IMR-90 (cell line): ENCODE measurements around the gene MYPOP. TPM values are rescaled to one million over a fixed set of nuclear protein-coding genes. Genes with fewer than 3 reads are reported as not detected.

Source experiments
- ATAC-seq: fragments of 200-7000 bp; cut with Tn5 transposase; 2 replicates; pipeline ENCODE4 v1.9.1; 2020; ENCODE audit warnings: low read depth, mild to moderate bottlenecking, moderate library complexity
- BruUV-seq: library from RNA; stranded (reverse); fragments of 400-500 nt; replicated peaks from 2 replicates; lab custom pipeline; 2021; lab: Mats Ljungman, UMichigan
- CTCF ChIA-PET: fragments of 300-600 bp; formaldehyde crosslinking; extraction: SDS; loops from one replicate; lab custom pipeline; 2021; ENCODE audit warnings: antibody characterized with exemption; lab: Yijun Ruan, JAX
- POLR2A ChIA-PET: fragments of 300-600 bp; sonication (Branson Sonifier 250); formaldehyde crosslinking; loops from one replicate; lab custom pipeline; 2022; ENCODE audit warnings: antibody characterized with exemption; ENCODE audit not compliant: unreplicated experiment; lab: Charles Lee
- DNase-seq: peaks from one replicate; pipeline ENCODE4 v3.0.0; 2013
- H2AFZ ChIP-seq: replicated peaks from 2 replicates; pipeline ENCODE3; 2013; ENCODE audit warnings: low read length, mild to moderate bottlenecking; ENCODE audit not compliant: poor library complexity
- H2AK5ac ChIP-seq: 2 replicates; pipeline ENCODE4 v1.6.1; 2013; ENCODE audit warnings: low read depth, low read length, inconsistent platforms
- H2AK9ac ChIP-seq: replicated peaks from 2 replicates; pipeline ENCODE3; 2013; ENCODE audit warnings: mild to moderate bottlenecking, low read depth, low read length, moderate library complexity; ENCODE audit not compliant: poor library complexity
- H2BK120ac ChIP-seq: 2 replicates; pipeline ENCODE4 v1.6.1; 2013; ENCODE audit warnings: low read depth, low read length, inconsistent platforms
- H2BK15ac ChIP-seq: 3 replicates; pipeline ENCODE4 v1.6.1; 2013; ENCODE audit warnings: low read depth, low read length, inconsistent platforms
- H2BK20ac ChIP-seq: 2 replicates; pipeline ENCODE4 v1.6.1; 2013; ENCODE audit warnings: low read depth, mild to moderate bottlenecking, inconsistent platforms, low read length, moderate library complexity
- H2BK5ac ChIP-seq: 2 replicates; pipeline ENCODE4 v1.6.1; 2013; ENCODE audit warnings: mild to moderate bottlenecking, low read depth, low read length, inconsistent platforms; ENCODE audit not compliant: poor library complexity, severe bottlenecking
- H3K14ac ChIP-seq: replicated peaks from 2 replicates; pipeline ENCODE4 v1.6.1; 2013; ENCODE audit warnings: low read depth, low read length, inconsistent platforms
- H3K18ac ChIP-seq: 2 replicates; pipeline ENCODE4 v1.6.1; 2013; ENCODE audit warnings: low read depth, low read length, control low read depth
- H3K23ac ChIP-seq: 2 replicates; pipeline ENCODE4 v1.6.1; 2013; ENCODE audit warnings: low read depth, low read length, inconsistent platforms
- H3K27ac ChIP-seq: 2 replicates; pipeline ENCODE4 v1.5.1; 2013; ENCODE audit warnings: mild to moderate bottlenecking, control low read depth, low read length; ENCODE audit not compliant: insufficient read depth
- H3K27me3 ChIP-seq: 2 replicates; pipeline ENCODE4 v1.6.1; 2013; ENCODE audit warnings: low read length; ENCODE audit not compliant: control insufficient read depth, insufficient read depth
- H3K36me3 ChIP-seq: 2 replicates; pipeline ENCODE4 v1.6.1; 2013; ENCODE audit warnings: low read length, mixed read lengths; ENCODE audit not compliant: control insufficient read depth, insufficient read depth
- H3K4ac ChIP-seq: 2 replicates; pipeline ENCODE4 v1.6.1; 2013; ENCODE audit warnings: low read depth, low read length, inconsistent platforms
- H3K4me1 ChIP-seq: 2 replicates; pipeline ENCODE4 v1.6.1; 2013; ENCODE audit warnings: low read length, mixed read lengths; ENCODE audit not compliant: control insufficient read depth, insufficient read depth
- H3K4me2 ChIP-seq: 2 replicates; pipeline ENCODE4 v1.6.1; 2013; ENCODE audit warnings: low read depth, mild to moderate bottlenecking, control low read depth, low read length, moderate library complexity
- H3K4me3 ChIP-seq: 2 replicates; pipeline ENCODE4 v1.5.1; 2013; ENCODE audit warnings: low read depth, mild to moderate bottlenecking, control low read depth, low read length, moderate library complexity; ENCODE audit not compliant: insufficient read depth
- H3K56ac ChIP-seq: 2 replicates; pipeline ENCODE4 v1.6.1; 2013; ENCODE audit warnings: low read length, inconsistent platforms; ENCODE audit not compliant: insufficient read depth; ENCODE audit errors: extremely low read depth
- H3K79me1 ChIP-seq, 2 experiments: 2 replicates each; pipeline ENCODE4 v1.6.1; 2013; ENCODE audit warnings: low read length in 2 of 2, inconsistent platforms in 1 of 2, low read depth in 1 of 2
- H3K9ac ChIP-seq: 2 replicates; pipeline ENCODE4 v1.6.1; 2013; ENCODE audit warnings: low read depth, low read length, control low read depth
- H3K9me1 ChIP-seq: 2 replicates; pipeline ENCODE4 v1.6.1; 2013; ENCODE audit warnings: low read length, inconsistent platforms; ENCODE audit not compliant: insufficient read depth
- H3K9me3 ChIP-seq: 2 replicates; pipeline ENCODE4 v1.6.1; 2013; ENCODE audit warnings: low read length; ENCODE audit not compliant: control insufficient read depth, insufficient read depth
- H4K20me1 ChIP-seq: 2 replicates; pipeline ENCODE4 v1.6.1; 2013; ENCODE audit warnings: low read length, inconsistent platforms; ENCODE audit not compliant: insufficient read depth
- H4K5ac ChIP-seq: 2 replicates; pipeline ENCODE4 v1.6.1; 2013; ENCODE audit warnings: mild to moderate bottlenecking, low read depth, low read length, control low read depth
- H4K8ac ChIP-seq, 2 experiments: 2 replicates each; pipeline ENCODE4 v1.6.1; 2013; ENCODE audit warnings: low read depth in 2 of 2, low read length in 2 of 2, control low read depth in 1 of 2, inconsistent platforms in 1 of 2
- H4K91ac ChIP-seq: 2 replicates; pipeline ENCODE4 v1.6.1; 2013; ENCODE audit warnings: low read depth, low read length, inconsistent platforms; ENCODE audit not compliant: insufficient read depth
- BHLHE40 ChIP-seq: fragments of 150-350 bp; IDR thresholded peaks from 2 replicates; pipeline ENCODE4 v1.6.1; 2016; ENCODE audit warnings: mild to moderate bottlenecking, low read depth, low read length
- CEBPB ChIP-seq: IDR thresholded peaks from 2 replicates; pipeline ENCODE4 v1.6.1; 2012; ENCODE audit warnings: low read depth, low read length, improper control_type of control experiment
- CHD1 ChIP-seq: IDR thresholded peaks from 2 replicates; pipeline ENCODE4 v1.6.1; 2012; ENCODE audit warnings: low read depth, low read length, improper control_type of control experiment
- FOS ChIP-seq: fragments of 150-350 bp; IDR thresholded peaks from 2 replicates; pipeline ENCODE4 v1.6.1; 2016; ENCODE audit warnings: low read depth, low read length
- MAFK ChIP-seq: IDR thresholded peaks from 2 replicates; pipeline ENCODE4 v1.6.1; 2012; ENCODE audit warnings: low read depth, low read length, improper control_type of control experiment
- MAZ ChIP-seq: IDR thresholded peaks from 2 replicates; pipeline ENCODE4 v1.6.1; 2012; ENCODE audit warnings: low read depth, mild to moderate bottlenecking, low read length, improper control_type of control experiment, moderate library complexity, borderline replicate concordance
- MXI1 ChIP-seq: IDR thresholded peaks from 2 replicates; pipeline ENCODE4 v1.6.1; 2012; ENCODE audit warnings: low read depth, mild to moderate bottlenecking, low read length, moderate library complexity, borderline replicate concordance
- NFE2L2 ChIP-seq: fragments of 150-350 bp; IDR thresholded peaks from 2 replicates; pipeline ENCODE4 v1.6.1; 2016; ENCODE audit warnings: low read depth, mild to moderate bottlenecking, low read length
- POLR2A ChIP-seq: IDR thresholded peaks from 2 replicates; pipeline ENCODE4 v1.6.1; 2012; ENCODE audit warnings: mild to moderate bottlenecking, low read depth, low read length
- RAD21 ChIP-seq: IDR thresholded peaks from 2 replicates; pipeline ENCODE4 v1.6.1; 2012; ENCODE audit warnings: low read length, improper control_type of control experiment
- RCOR1 ChIP-seq: IDR thresholded peaks from 2 replicates; pipeline ENCODE4 v1.6.1; 2012; ENCODE audit warnings: mild to moderate bottlenecking, low read length, improper control_type of control experiment; ENCODE audit not compliant: insufficient replicate concordance
- RFX5 ChIP-seq: IDR thresholded peaks from 2 replicates; pipeline ENCODE4 v1.8.0; 2012; ENCODE audit warnings: low read depth, mild to moderate bottlenecking, low read length, moderate library complexity
- SMC3 ChIP-seq: fragments of 150-350 bp; IDR thresholded peaks from 2 replicates; pipeline ENCODE4 v1.6.1; 2016; ENCODE audit warnings: low read depth, mild to moderate bottlenecking, antibody characterized with exemption, low read length, moderate library complexity
- WGBS, 2 experiments: methylation state at CpG; one replicate each; pipeline versions ENCODE4 v1.1.5 to v1.1.7; 2013; ENCODE audit warnings: missing lambda C conversion rate in 2 of 2; ENCODE audit not compliant: insufficient read length in 1 of 2; ENCODE audit errors: extremely low coverage in 2 of 2; 5-methylcytosine and 5-hydroxymethylcytosine counted together
- dilution Hi-C: fragments of 300-500 bp; cut with HindIII; formaldehyde crosslinking; loops from one replicate; pipeline ENCODE4 v1.14.3; 2018; ENCODE audit warnings: low sequenced_read_pairs; ENCODE audit not compliant: unreplicated experiment
- in situ Hi-C: fragments of 300-500 bp; cut with MboI; formaldehyde crosslinking; loops from 3 replicates; pipeline ENCODE4 v1.14.3; 2019; ENCODE audit warnings: low sequenced_read_pairs, inconsistent platforms, mixed read lengths
- intact Hi-C: fragments of 100-400 bp; cut with micrococcal nuclease; formaldehyde crosslinking; loops from 2 replicates; pipeline ENCODE4 v1.10.0; 2022
- polyA plus RNA-seq, 3 experiments: library from polyadenylated mRNA; depleted of rRNA; stranded (reverse); fragments of >200 nt; gene quantifications; 2 replicates each; pipeline ENCODE4 v1.2.3, GENCODE V29; 2012; ENCODE audit warnings: low replicate concordance in 1 of 3
- total RNA-seq: library from RNA; depleted of rRNA; stranded (reverse); fragments of >200 nt; gene quantifications from 2 replicates; pipeline ENCODE4 v1.2.3, GENCODE V29; 2012
- TF ChIP-seq, protein P1 (sequence below): conservative IDR thresholded peaks from 2 replicates; pipeline ENCODE4 v1.5.1; 2012; ENCODE audit warnings: mild to moderate bottlenecking, low read depth, low read length, improper control_type of control experiment
- TF ChIP-seq, protein P2 (sequence below): fragments of 150-350 bp; IDR thresholded peaks from 2 replicates; pipeline ENCODE4 v1.6.1; 2016; ENCODE audit warnings: low read depth, mild to moderate bottlenecking, low read length, moderate library complexity, borderline replicate concordance
- TF ChIP-seq, protein P3 (sequence below): fragments of 150-350 bp; IDR thresholded peaks from 2 replicates; pipeline ENCODE4 v1.6.1; 2017; ENCODE audit warnings: mild to moderate bottlenecking, antibody characterized with exemption, low read length, low read depth

MYPOP gene
- total and polyA plus RNA-seq, 2 of the 4 experiments (the other 2 are of a cell fraction) = 0.36 to 2.8 TPM

DNA sequence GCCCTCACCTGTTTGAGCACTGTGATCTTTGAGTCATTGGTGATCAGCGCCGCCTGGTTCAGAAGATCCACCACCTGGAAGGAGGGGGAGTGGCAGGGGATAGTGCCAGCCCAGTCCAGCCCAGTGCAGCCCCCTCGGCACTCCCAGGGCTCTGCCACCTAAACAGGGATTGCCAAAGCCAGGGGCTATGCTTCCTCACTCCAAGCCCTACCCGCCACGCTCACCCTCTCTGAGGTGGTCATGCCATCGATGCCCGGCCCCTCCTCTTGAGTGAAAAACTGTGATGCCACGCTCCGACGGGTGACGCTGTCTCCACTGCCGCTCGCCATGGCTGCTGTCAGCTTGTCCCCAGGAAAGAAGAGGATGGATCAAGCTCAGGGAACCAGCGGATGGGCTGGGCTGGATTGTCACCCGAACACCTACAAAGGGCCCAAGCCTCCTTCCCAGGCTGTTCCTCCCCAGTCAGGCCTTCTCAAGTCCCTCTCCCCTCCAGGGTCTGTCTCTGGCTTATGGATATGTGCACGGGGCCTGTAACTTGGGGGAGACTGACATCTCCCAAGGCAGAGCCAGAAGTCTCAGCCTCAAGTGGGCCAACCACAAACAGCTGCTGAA lies 48.1 kb downstream of the MYPOP start:
- H3K9me1 ChIP-seq = peaks cover 10% of the 10 kb centered on the region; the same call in 1 of the 2 replicates
- peaks cover 45% of the 10 kb centered on the region for H3K36me3 ChIP-seq
- no peak overlapping the region for H2BK120ac ChIP-seq
- no peak overlapping the region for H3K9ac ChIP-seq
- no TSS peak for BruUV-seq
- no peak overlapping the region for H3K4me2 ChIP-seq
- no peak overlapping the region for H3K4me3 ChIP-seq
- H2AK9ac ChIP-seq = no peak overlapping the region
- no peak overlapping the region for H2BK20ac ChIP-seq
- H4K5ac ChIP-seq = no peak overlapping the region
- no peaks in the 10 kb centered on the region for H3K4me1 ChIP-seq
- no peak overlapping the region for H3K27ac ChIP-seq
- no peak for DNase-seq
- 100% methylated on average over 2 of the region's 16 CpGs; no CpG with 5 or more reads in 1 of the 2 experiments for WGBS, 2 experiments
- peaks cover 35% of the 10 kb centered on the region for H4K20me1 ChIP-seq
- intact Hi-C loops = no loop called here
- dilution Hi-C loops = no loop called here
- H3K79me1 ChIP-seq = peaks cover 31 to 61% of the 10 kb centered on the region in 2 experiments
- in situ Hi-C loops = no loop called here
- no peak for TF ChIP-seq SMC3
- no peak for TF ChIP-seq POLR2A
- TF ChIP-seq BHLHE40 = no peak
- TF ChIP-seq FOS = no peak
- TF ChIP-seq RAD21 = no peak
- TF ChIP-seq CEBPB = no peak
- no peak for TF ChIP-seq MAZ
- no peak for TF ChIP-seq NFE2L2
- no peak for TF ChIP-seq RFX5
- TF ChIP-seq, protein P1, sequence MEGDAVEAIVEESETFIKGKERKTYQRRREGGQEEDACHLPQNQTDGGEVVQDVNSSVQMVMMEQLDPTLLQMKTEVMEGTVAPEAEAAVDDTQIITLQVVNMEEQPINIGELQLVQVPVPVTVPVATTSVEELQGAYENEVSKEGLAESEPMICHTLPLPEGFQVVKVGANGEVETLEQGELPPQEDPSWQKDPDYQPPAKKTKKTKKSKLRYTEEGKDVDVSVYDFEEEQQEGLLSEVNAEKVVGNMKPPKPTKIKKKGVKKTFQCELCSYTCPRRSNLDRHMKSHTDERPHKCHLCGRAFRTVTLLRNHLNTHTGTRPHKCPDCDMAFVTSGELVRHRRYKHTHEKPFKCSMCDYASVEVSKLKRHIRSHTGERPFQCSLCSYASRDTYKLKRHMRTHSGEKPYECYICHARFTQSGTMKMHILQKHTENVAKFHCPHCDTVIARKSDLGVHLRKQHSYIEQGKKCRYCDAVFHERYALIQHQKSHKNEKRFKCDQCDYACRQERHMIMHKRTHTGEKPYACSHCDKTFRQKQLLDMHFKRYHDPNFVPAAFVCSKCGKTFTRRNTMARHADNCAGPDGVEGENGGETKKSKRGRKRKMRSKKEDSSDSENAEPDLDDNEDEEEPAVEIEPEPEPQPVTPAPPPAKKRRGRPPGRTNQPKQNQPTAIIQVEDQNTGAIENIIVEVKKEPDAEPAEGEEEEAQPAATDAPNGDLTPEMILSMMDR = no peak
- TF ChIP-seq, protein P2, sequence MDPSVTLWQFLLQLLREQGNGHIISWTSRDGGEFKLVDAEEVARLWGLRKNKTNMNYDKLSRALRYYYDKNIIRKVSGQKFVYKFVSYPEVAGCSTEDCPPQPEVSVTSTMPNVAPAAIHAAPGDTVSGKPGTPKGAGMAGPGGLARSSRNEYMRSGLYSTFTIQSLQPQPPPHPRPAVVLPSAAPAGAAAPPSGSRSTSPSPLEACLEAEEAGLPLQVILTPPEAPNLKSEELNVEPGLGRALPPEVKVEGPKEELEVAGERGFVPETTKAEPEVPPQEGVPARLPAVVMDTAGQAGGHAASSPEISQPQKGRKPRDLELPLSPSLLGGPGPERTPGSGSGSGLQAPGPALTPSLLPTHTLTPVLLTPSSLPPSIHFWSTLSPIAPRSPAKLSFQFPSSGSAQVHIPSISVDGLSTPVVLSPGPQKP = no peak
- TF ChIP-seq MAFK = no peak
- TF ChIP-seq, protein P3, sequence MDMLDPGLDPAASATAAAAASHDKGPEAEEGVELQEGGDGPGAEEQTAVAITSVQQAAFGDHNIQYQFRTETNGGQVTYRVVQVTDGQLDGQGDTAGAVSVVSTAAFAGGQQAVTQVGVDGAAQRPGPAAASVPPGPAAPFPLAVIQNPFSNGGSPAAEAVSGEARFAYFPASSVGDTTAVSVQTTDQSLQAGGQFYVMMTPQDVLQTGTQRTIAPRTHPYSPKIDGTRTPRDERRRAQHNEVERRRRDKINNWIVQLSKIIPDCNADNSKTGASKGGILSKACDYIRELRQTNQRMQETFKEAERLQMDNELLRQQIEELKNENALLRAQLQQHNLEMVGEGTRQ = no peak
- TF ChIP-seq CHD1 = no peak
- no peak for TF ChIP-seq RCOR1
- no peak for TF ChIP-seq MXI1
- H3K4ac ChIP-seq = no peak overlapping the region
- H4K91ac ChIP-seq = no peak overlapping the region
- no peaks in the 10 kb centered on the region for H3K27me3 ChIP-seq
- H2BK5ac ChIP-seq = no peak overlapping the region
- no peak overlapping the region for H4K8ac ChIP-seq
- H3K14ac ChIP-seq = no peak overlapping the region
- no peak overlapping the region for H3K18ac ChIP-seq
- ChIA-PET POLR2A (no interaction called here), CTCF (no interaction called here)
- H3K23ac ChIP-seq = no peak overlapping the region
- H3K56ac ChIP-seq = no peak overlapping the region
- H3K9me3 ChIP-seq = no peaks in the 10 kb centered on the region
- no peak for ATAC-seq
- H2BK15ac ChIP-seq = no peak overlapping the region
- no peak overlapping the region for H2AFZ ChIP-seq
- no peak overlapping the region for H2AK5ac ChIP-seq
